ENCODE measurements around the gene NSUN4. TPM values are rescaled to one million over a fixed set of nuclear protein-coding genes. Genes with fewer than 3 reads are reported as not detected.

The NSUN4 gene
- total RNA-seq: 10 to 100 TPM; 21.0 to 29.0 TPM

- TF ChIP-seq, protein P1, sequence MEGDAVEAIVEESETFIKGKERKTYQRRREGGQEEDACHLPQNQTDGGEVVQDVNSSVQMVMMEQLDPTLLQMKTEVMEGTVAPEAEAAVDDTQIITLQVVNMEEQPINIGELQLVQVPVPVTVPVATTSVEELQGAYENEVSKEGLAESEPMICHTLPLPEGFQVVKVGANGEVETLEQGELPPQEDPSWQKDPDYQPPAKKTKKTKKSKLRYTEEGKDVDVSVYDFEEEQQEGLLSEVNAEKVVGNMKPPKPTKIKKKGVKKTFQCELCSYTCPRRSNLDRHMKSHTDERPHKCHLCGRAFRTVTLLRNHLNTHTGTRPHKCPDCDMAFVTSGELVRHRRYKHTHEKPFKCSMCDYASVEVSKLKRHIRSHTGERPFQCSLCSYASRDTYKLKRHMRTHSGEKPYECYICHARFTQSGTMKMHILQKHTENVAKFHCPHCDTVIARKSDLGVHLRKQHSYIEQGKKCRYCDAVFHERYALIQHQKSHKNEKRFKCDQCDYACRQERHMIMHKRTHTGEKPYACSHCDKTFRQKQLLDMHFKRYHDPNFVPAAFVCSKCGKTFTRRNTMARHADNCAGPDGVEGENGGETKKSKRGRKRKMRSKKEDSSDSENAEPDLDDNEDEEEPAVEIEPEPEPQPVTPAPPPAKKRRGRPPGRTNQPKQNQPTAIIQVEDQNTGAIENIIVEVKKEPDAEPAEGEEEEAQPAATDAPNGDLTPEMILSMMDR (IDR thresholded peaks at IDR 0.05): peak; percentile 14 to 84 (median 64)
- TF ChIP-seq POLR2AphosphoS5 (IDR thresholded peaks at IDR 0.05): peak; percentile 86
- peak; percentile 86 for TF ChIP-seq POLR2A (IDR thresholded peaks at IDR 0.05)
- H3K4me1 ChIP-seq (replicated peaks): no peaks in the 10 kb centered on the region
- intact Hi-C loops (cut with DNase I): no loop called here
- DNase-seq (ENCODE audit: low spot score): peak; percentile 94
- H3K27ac ChIP-seq: peak within 1 kb of the TSS; percentile 92 to 97
- H3K9me3 ChIP-seq: no peaks in the 10 kb centered on the region
- peak within 1 kb of the TSS; percentile 58 to 61 for H3K4me3 ChIP-seq
- no peaks in the 10 kb centered on the region for H3K27me3 ChIP-seq (replicated peaks; ENCODE audit: insufficient read depth)
- under 1% methylated on average over 53 of the region's 53 CpGs for WGBS
- H3K36me3 ChIP-seq: peaks cover 0 to 5% of the 10 kb centered on the region in 2 donors
Measured at GRCh38 chr1:46340404-46341221, at the start of gene NSUN4. TSS of gene NSUN4 (plus strand) at chr1:46340807. CDS start at chr1:46340827, 20 bp downstream.

DNA sequence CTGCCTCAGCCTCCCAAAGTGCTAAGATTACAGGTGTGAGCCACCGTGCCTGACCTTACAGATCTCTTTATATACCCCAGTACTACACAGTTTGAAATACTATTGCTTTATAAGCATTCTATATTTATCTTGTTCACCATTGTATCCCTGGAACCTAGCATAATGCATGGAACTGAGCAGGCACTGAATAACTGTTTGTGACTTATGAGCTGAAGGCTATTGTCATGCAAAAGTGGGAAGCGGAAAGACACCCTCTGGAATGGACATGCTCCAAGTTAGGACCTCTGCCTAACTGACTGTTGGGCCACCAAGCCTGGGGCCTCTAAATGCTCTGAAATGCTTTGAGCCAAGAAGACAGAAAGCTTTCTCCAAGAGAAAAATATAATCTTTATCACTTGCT lies 45.3 kb upstream of the NSUN4 start:
- no peaks in the 10 kb centered on the region for H3K9me3 ChIP-seq
- no peak overlapping the region for H3K4me3 ChIP-seq
- H3K27ac ChIP-seq: no peak overlapping the region
- WGBS: 94% methylated on average over 2 of the region's 2 CpGs
- H3K4me1 ChIP-seq (replicated peaks): no peaks in the 10 kb centered on the region
- TF ChIP-seq POLR2AphosphoS5 (IDR thresholded peaks at IDR 0.05): no peak
- TF ChIP-seq, protein P1 (IDR thresholded peaks at IDR 0.05): no peak
- TF ChIP-seq POLR2A (IDR thresholded peaks at IDR 0.05): no peak
- H3K36me3 ChIP-seq: peaks cover 3 to 9% of the 10 kb centered on the region in 2 donors
- DNase-seq (ENCODE audit: low spot score): no peak
- H3K27me3 ChIP-seq (replicated peaks; ENCODE audit: insufficient read depth): no peaks in the 10 kb centered on the region
- intact Hi-C loops (cut with DNase I): no loop called here

- Histone ChIP-seq H3K36me3 (peaks cover 3 to 9% of the 10 kb centered on the region in 2 donors), H3K4me3 (no peak overlapping the region), H3K4me1 (replicated peaks) (peaks cover 6% of the 10 kb centered on the region), H3K9me3 (no peaks in the 10 kb centered on the region), H3K27me3 (replicated peaks; ENCODE audit: insufficient read depth) (no peaks in the 10 kb centered on the region), H3K27ac (no peak overlapping the region)
- no peak for DNase-seq (ENCODE audit: low spot score)
- TF ChIP-seq POLR2AphosphoS5 (IDR thresholded peaks at IDR 0.05) (no peak), POLR2A (IDR thresholded peaks at IDR 0.05) (no peak)
- TF ChIP-seq, protein P1 (IDR thresholded peaks at IDR 0.05): no peak
- intact Hi-C loops (cut with DNase I): no loop called here
Measured at GRCh38 chr1:46298387-46298786, 42.2 kb upstream of the NSUN4 start.

DNA sequence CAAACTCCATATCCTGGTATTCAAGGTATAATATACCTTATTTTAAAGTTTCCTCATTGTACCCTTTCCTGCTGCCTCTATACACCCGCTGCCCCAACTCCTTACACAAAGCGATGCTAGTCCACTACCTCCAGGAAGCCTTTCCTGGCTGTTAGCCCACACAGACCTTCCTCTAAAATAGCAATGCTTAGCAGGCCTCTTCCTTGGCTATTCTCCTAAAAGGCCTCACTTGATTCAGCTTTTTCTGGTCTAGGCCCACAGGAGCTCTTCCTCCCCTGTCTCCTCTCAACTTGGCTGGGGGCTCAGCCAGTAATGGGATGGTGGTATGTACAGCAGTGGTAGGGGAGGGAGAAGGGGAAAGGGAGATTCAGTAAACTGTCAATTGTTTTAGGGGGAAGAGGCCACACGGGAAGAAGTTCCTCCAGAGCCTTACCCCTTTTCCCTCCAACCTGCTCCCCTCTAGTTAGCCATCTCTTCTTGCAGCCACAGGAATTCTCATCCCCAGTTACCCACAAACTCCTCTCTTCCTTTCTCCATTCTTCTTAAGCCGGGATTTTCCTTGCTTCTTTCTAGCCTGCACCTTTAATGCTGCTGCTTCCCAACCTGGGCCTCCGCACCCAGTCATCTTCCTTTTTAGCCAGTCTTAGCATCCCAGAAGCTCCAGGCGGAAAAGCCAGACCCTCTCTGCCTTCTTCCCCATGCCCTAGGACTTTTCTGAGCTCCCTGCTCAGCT lies 39.8 kb upstream of the NSUN4 start:
- Histone ChIP-seq H3K4me1 (replicated peaks) (peaks cover 12% of the 10 kb centered on the region), H3K9me3 (no peaks in the 10 kb centered on the region), H3K36me3 (peaks cover 3 to 6% of the 10 kb centered on the region in 2 donors), H3K4me3 (peak overlapping the region; percentile 83 to 92), H3K27me3 (replicated peaks; ENCODE audit: insufficient read depth) (no peaks in the 10 kb centered on the region), H3K27ac (peak overlapping the region; percentile 96 to 98)
- TF ChIP-seq, protein P1 (IDR thresholded peaks at IDR 0.05): no peak
- TF ChIP-seq POLR2AphosphoS5 (IDR thresholded peaks at IDR 0.05) (no peak), POLR2A (IDR thresholded peaks at IDR 0.05) (no peak)
- WGBS: 30% methylated on average over 6 of the region's 6 CpGs
- DNase-seq (ENCODE audit: low spot score): peak; percentile 8
- intact Hi-C loops (cut with DNase I): no loop called here
